HepG2 (cell line): ENCODE measurements around the gene SLC2A2. TPM values are rescaled to one million over a fixed set of nuclear protein-coding genes. Genes with fewer than 3 reads are reported as not detected.

Experiments
- ATAC-seq: fragments of 200-7000 bp; cut with Tn5 transposase; 3 replicates; pipeline ENCODE4 v1.9.1; 2020; ENCODE audit warnings: mild to moderate bottlenecking, moderate library complexity
- BruUV-seq: library from RNA; stranded (reverse); fragments of 400-500 nt; replicated peaks from 2 replicates; lab custom pipeline; 2021; lab: Mats Ljungman, UMichigan
- CTCF ChIA-PET: fragments of 300-600 bp; formaldehyde crosslinking; extraction: SDS; loops from one replicate; lab custom pipeline; 2021; ENCODE audit warnings: low total read pairs, inconsistent platforms, low intra/inter-chr PET ratio; lab: Yijun Ruan, JAX
- POLR2A ChIA-PET: fragments of 350-600 bp; sonication (Branson Sonifier 250); formaldehyde crosslinking; loops from one replicate; lab custom pipeline; 2020; ENCODE audit warnings: antibody characterized with exemption, inconsistent platforms; lab: Yijun Ruan, JAX
- DNase-seq: peaks from one replicate; pipeline ENCODE4 v3.0.0-alpha.2; 2015; ENCODE audit warnings: low spot score
- FAIRE-seq: peaks from 3 replicates; lab custom pipeline; 2011; peaks lifted over from hg19 to GRCh38; lab: Jason Lieb, UNC
- H2AFZ ChIP-seq: one replicate; pipeline ENCODE4 v1.6.1; 2011; ENCODE audit warnings: low read length, inconsistent platforms
- H3K27ac ChIP-seq: fragments of 300-600 bp; 3 replicates; pipeline ENCODE4 v1.8.0; 2011; ENCODE audit warnings: mixed run types, mild to moderate bottlenecking, mixed read lengths, low read length, inconsistent platforms; ENCODE audit not compliant: insufficient read depth; ENCODE audit errors: extremely low read length
- H3K27me3 ChIP-seq, 2 experiments: fragments of 200-600 bp in 1 of 2; 2 replicates in 1 of 2; 3 replicates in 1 of 2; pipeline versions ENCODE4 v1.6.0 to v1.8.0; 2011; ENCODE audit warnings: low read length in 2 of 2, mild to moderate bottlenecking in 2 of 2, moderate library complexity in 2 of 2, inconsistent platforms in 1 of 2; ENCODE audit not compliant: insufficient read depth in 2 of 2, control insufficient read depth in 1 of 2
- H3K36me3 ChIP-seq, 2 experiments: fragments of 200-600 bp in 1 of 2; replicated peaks in 1 of 2; 2 replicates in 1 of 2; 3 replicates in 1 of 2; pipeline versions ENCODE4 v1.5.1 to v1.8.0; 2011; ENCODE audit warnings: low read length in 2 of 2, inconsistent platforms in 1 of 2; ENCODE audit not compliant: insufficient read depth in 2 of 2, control insufficient read depth in 1 of 2
- H3K4me1 ChIP-seq: 2 replicates; pipeline ENCODE4 v1.5.1; 2012; ENCODE audit warnings: low read length, inconsistent platforms; ENCODE audit not compliant: insufficient read depth
- H3K4me2 ChIP-seq: 2 replicates; pipeline ENCODE4 v1.6.0; 2011; ENCODE audit warnings: low read depth, low read length, inconsistent platforms
- H3K4me3 ChIP-seq, 3 experiments: fragments of 200-600 bp in 1 of 3; sonication (generic), shearing (Covaris generic) in 1 of 3; replicated peaks in 1 of 3; 2 replicates each; pipeline ENCODE4 v1.5.1; 2011 to 2016; ENCODE audit warnings: low read length in 3 of 3, inconsistent platforms in 2 of 3, low read depth in 2 of 3, mild to moderate bottlenecking in 2 of 3, control low read depth in 1 of 3, mixed read lengths in 1 of 3; ENCODE audit not compliant: insufficient read depth in 1 of 3
- H3K79me2 ChIP-seq: one replicate; pipeline ENCODE4 v1.6.1; 2011; ENCODE audit warnings: low read length, inconsistent platforms; ENCODE audit not compliant: insufficient read depth
- H3K9ac ChIP-seq: 2 replicates; pipeline ENCODE4 v1.6.0; 2011; ENCODE audit warnings: mild to moderate bottlenecking, low read depth, low read length, inconsistent platforms; ENCODE audit not compliant: insufficient read depth
- H3K9me3 ChIP-seq: 2 replicates; pipeline ENCODE4 v1.5.1; 2012; ENCODE audit warnings: mild to moderate bottlenecking, low read length
- H4K20me1 ChIP-seq: 2 replicates; pipeline ENCODE4 v1.6.0; 2011; ENCODE audit warnings: inconsistent platforms, mild to moderate bottlenecking, low read length, moderate library complexity; ENCODE audit not compliant: insufficient read depth
- ARNTL ChIP-seq: sonication (generic); formaldehyde crosslinking; IDR thresholded peaks from 2 replicates; pipeline ENCODE4 v1.4.0; 2020; ENCODE audit warnings: mild to moderate bottlenecking, missing genetic modification reagents
- RNF2 ChIP-seq: fragments of 450-650 bp; conservative IDR thresholded peaks from 2 replicates; pipeline ENCODE4 v1.6.1; 2016; ENCODE audit warnings: low read depth
- TAF1 ChIP-seq: sonication (generic); formaldehyde crosslinking; IDR thresholded peaks from 2 replicates; pipeline ENCODE4 v1.4.0; 2020; ENCODE audit warnings: missing genetic modification reagents
- ZNF263 ChIP-seq: sonication (generic); formaldehyde crosslinking; IDR thresholded peaks from 2 replicates; pipeline ENCODE4 v1.4.0; 2020; ENCODE audit warnings: missing genetic modification reagents
- ZNF317 ChIP-seq: sonication (generic); formaldehyde crosslinking; IDR thresholded peaks from 2 replicates; pipeline ENCODE4 v1.5.0; 2020; ENCODE audit warnings: mild to moderate bottlenecking, missing genetic modification reagents
- ZNF567 ChIP-seq: sonication (generic); formaldehyde crosslinking; IDR thresholded peaks from 2 replicates; pipeline ENCODE4 v1.8.1; 2023; ENCODE audit warnings: mild to moderate bottlenecking, missing genetic modification reagents, borderline replicate concordance
- ZNF614 ChIP-seq: IDR thresholded peaks from 2 replicates; pipeline ENCODE4 v1.6.1; 2018; ENCODE audit warnings: missing biosample characterization, missing genetic modification reagents, inconsistent platforms, borderline replicate concordance
- WGBS: methylation state at CpG from one replicate; pipeline ENCODE4 v1.1.6; 2017; ENCODE audit warnings: low lambda C conversion rate; 5-methylcytosine and 5-hydroxymethylcytosine counted together
- in situ Hi-C: cut with HindIII; loops from 2 replicates; pipeline ENCODE4 v1.10.0; 2017; ENCODE audit warnings: low pct_unique_long_range_greater_than_20kb; ENCODE audit not compliant: extremely low pct_ligation_motif_present
- intact Hi-C: fragments of 100-400 bp; cut with micrococcal nuclease; formaldehyde crosslinking; loops from one replicate; pipeline ENCODE4 v1.10.0; 2022; ENCODE audit not compliant: unreplicated experiment
- polyA plus RNA-seq, 8 experiments: library from polyadenylated mRNA; depleted of rRNA in 3 of 8; stranded (reverse) in 7 of 8; unstranded in 1 of 8; fragments of >200 nt; fragmentation: Illumina TruSeq in 4 of 8; extraction: Trizol in 4 of 8; gene quantifications; 2 replicates each; pipeline versions ENCODE4 v1.2.1 to v1.2.3, GENCODE V29; 2011 to 2016; ENCODE audit warnings: low read depth in 4 of 8, missing spikeins in 1 of 8, mixed read lengths in 1 of 8; ENCODE audit not compliant: insufficient read depth in 1 of 8
- total RNA-seq, 5 experiments: library from RNA; depleted of rRNA; stranded (reverse); fragments of >200 nt; fragmentation: Illumina TruSeq; extraction: Trizol; gene quantifications; 2 replicates each; pipeline ENCODE4 v1.2.3, GENCODE V29; 2016; ENCODE audit warnings: low read depth in 1 of 5
- TF ChIP-seq, protein P1 (sequence below): sonication (generic); formaldehyde crosslinking; IDR thresholded peaks from 2 replicates; pipeline ENCODE4 v1.5.0; 2020; ENCODE audit warnings: missing genetic modification reagents
- TF ChIP-seq, protein P2 (sequence below): sonication (generic); formaldehyde crosslinking; IDR thresholded peaks from 2 replicates; pipeline ENCODE4 v1.8.0; 2022; ENCODE audit warnings: missing genetic modification reagents, mild to moderate bottlenecking, borderline replicate concordance
- TF ChIP-seq, protein P3 (sequence below): sonication (generic); formaldehyde crosslinking; IDR thresholded peaks from 2 replicates; pipeline ENCODE4; 2020; ENCODE audit warnings: missing genetic modification reagents, mild to moderate bottlenecking, borderline replicate concordance

The SLC2A2 gene
- total and polyA plus RNA-seq, 2 of the 13 experiments (the other 11 are each of a cell fraction or from before 2014, with no cell fraction given): 19.5 to 23.2 TPM

DNA sequence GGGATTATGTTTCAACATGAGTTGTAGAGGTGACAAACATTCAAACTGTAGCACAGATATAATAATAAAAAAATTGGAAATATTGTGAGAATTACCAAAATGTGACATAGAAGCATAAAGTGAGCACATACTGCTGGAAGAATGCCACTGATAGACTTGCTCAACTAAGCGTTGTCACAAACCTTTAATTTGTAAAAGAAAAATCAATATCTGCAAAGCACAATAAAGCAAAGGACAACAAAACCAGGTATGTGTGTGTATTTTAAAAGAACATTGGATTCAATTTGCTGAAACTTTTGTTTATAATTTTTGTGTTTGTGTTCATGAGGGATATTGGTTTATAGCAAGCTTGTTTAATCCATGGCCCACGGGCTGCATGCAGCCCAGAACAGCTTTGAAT is 77.3 kb downstream of the SLC2A2 start:
- H3K4me2 ChIP-seq: no peak overlapping the region
- H4K20me1 ChIP-seq: no peaks in the 10 kb centered on the region
- WGBS: 10% methylated on average over 2 of the region's 2 CpGs
- ChIA-PET POLR2A (no interaction called here), CTCF (no interaction called here)
- ATAC-seq: no peak
- no peaks in the 10 kb centered on the region for H3K79me2 ChIP-seq
- intact Hi-C loops: no loop called here
- no peak overlapping the region for H2AFZ ChIP-seq
- H3K27me3 ChIP-seq: 0 out of 5 replicates have a peak, but pooled peaks cover 0 to 8% of the 10 kb centered on the region in 2 experiments
- no peaks in the 10 kb centered on the region for H3K36me3 ChIP-seq
- no peaks in the 10 kb centered on the region for H3K4me1 ChIP-seq
- BruUV-seq: no TSS peak
- TF ChIP-seq ZNF567 (CRISPR knock-in tag) (no peak), ZNF263 (CRISPR knock-in tag) (no peak), ARNTL (CRISPR knock-in tag) (no peak), RNF2 (no peak), TAF1 (CRISPR knock-in tag) (no peak), ZNF317 (CRISPR knock-in tag) (no peak), ZNF614 (CRISPR knock-in tag) (no peak)
- TF ChIP-seq, protein P1, sequence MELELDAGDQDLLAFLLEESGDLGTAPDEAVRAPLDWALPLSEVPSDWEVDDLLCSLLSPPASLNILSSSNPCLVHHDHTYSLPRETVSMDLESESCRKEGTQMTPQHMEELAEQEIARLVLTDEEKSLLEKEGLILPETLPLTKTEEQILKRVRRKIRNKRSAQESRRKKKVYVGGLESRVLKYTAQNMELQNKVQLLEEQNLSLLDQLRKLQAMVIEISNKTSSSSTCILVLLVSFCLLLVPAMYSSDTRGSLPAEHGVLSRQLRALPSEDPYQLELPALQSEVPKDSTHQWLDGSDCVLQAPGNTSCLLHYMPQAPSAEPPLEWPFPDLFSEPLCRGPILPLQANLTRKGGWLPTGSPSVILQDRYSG (CRISPR knock-in tag): no peak
- TF ChIP-seq, protein P2, sequence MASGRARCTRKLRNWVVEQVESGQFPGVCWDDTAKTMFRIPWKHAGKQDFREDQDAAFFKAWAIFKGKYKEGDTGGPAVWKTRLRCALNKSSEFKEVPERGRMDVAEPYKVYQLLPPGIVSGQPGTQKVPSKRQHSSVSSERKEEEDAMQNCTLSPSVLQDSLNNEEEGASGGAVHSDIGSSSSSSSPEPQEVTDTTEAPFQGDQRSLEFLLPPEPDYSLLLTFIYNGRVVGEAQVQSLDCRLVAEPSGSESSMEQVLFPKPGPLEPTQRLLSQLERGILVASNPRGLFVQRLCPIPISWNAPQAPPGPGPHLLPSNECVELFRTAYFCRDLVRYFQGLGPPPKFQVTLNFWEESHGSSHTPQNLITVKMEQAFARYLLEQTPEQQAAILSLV (CRISPR knock-in tag): no peak
- TF ChIP-seq, protein P3, sequence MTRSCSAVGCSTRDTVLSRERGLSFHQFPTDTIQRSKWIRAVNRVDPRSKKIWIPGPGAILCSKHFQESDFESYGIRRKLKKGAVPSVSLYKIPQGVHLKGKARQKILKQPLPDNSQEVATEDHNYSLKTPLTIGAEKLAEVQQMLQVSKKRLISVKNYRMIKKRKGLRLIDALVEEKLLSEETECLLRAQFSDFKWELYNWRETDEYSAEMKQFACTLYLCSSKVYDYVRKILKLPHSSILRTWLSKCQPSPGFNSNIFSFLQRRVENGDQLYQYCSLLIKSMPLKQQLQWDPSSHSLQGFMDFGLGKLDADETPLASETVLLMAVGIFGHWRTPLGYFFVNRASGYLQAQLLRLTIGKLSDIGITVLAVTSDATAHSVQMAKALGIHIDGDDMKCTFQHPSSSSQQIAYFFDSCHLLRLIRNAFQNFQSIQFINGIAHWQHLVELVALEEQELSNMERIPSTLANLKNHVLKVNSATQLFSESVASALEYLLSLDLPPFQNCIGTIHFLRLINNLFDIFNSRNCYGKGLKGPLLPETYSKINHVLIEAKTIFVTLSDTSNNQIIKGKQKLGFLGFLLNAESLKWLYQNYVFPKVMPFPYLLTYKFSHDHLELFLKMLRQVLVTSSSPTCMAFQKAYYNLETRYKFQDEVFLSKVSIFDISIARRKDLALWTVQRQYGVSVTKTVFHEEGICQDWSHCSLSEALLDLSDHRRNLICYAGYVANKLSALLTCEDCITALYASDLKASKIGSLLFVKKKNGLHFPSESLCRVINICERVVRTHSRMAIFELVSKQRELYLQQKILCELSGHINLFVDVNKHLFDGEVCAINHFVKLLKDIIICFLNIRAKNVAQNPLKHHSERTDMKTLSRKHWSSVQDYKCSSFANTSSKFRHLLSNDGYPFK: no peak
- TF ChIP-seq, all 625 proteins: peak for 0
- no peaks in the 10 kb centered on the region for H3K9me3 ChIP-seq
- no peak overlapping the region for H3K27ac ChIP-seq
- no peak for DNase-seq
- no peak overlapping the region for H3K9ac ChIP-seq
- H3K4me3 ChIP-seq: no peak overlapping the region
- in situ Hi-C loops: no loop called here
- no peak for FAIRE-seq
